GM12878 (cell line): ENCODE measurements around the gene SON. TPM values are rescaled to one million over a fixed set of nuclear protein-coding genes. Genes with fewer than 3 reads are reported as not detected.
A peak's percentile ranks its signal among the peaks of the same experiment; 100 is the strongest.

Experiments
- BCL11A ChIP-seq: IDR thresholded peaks from 2 replicates; pipeline ENCODE4 v1.6.1; 2011; ENCODE audit warnings: low read depth, low read length
- CEBPZ ChIP-seq: fragments of 150-350 bp; IDR thresholded peaks from 2 replicates; pipeline ENCODE4 v1.6.1; 2016; ENCODE audit warnings: low read depth, low read length
- CHD1 ChIP-seq: IDR thresholded peaks from 2 replicates; pipeline ENCODE4 v1.6.1; 2012; ENCODE audit warnings: low read depth, low read length, improper control_type of control experiment
- JUND ChIP-seq: IDR thresholded peaks from 2 replicates; pipeline ENCODE4 v1.6.1; 2012; ENCODE audit warnings: low read depth, mild to moderate bottlenecking, low read length, improper control_type of control experiment, moderate library complexity
- LARP7 ChIP-seq: fragments of 450-650 bp; IDR thresholded peaks from 2 replicates; pipeline ENCODE4 v1.6.1; 2017; ENCODE audit warnings: mild to moderate bottlenecking
- POLR2A ChIP-seq: IDR thresholded peaks from 2 replicates; pipeline ENCODE4 v1.6.1; 2011; ENCODE audit warnings: low read depth, mild to moderate bottlenecking, low read length
- RAD21 ChIP-seq: IDR thresholded peaks from 2 replicates; pipeline ENCODE4 v1.6.1; 2011; ENCODE audit warnings: mild to moderate bottlenecking, low read depth, low read length, moderate library complexity; ENCODE audit not compliant: insufficient read depth
- SMAD1 ChIP-seq: fragments of 450-650 bp; IDR thresholded peaks from 2 replicates; pipeline ENCODE4 v1.6.1; 2018; ENCODE audit warnings: mild to moderate bottlenecking, low read depth; ENCODE audit not compliant: partially characterized antibody
- SMARCA5 ChIP-seq: fragments of 450-650 bp; IDR thresholded peaks from 2 replicates; pipeline ENCODE4 v1.6.1; 2017; ENCODE audit warnings: mild to moderate bottlenecking
- SP1 ChIP-seq: IDR thresholded peaks from one replicate; pipeline ENCODE4 v1.6.1; 2011; ENCODE audit warnings: low read depth, low read length
- STAT3 ChIP-seq: IDR thresholded peaks from 2 replicates; pipeline ENCODE4 v1.6.1; 2011; ENCODE audit warnings: low read depth, low read length, improper control_type of control experiment
- TCF7 ChIP-seq: IDR thresholded peaks from 2 replicates; pipeline ENCODE4 v1.6.1; 2014; ENCODE audit warnings: antibody characterized with exemption, borderline replicate concordance
- USF1 ChIP-seq: IDR thresholded peaks from 2 replicates; pipeline ENCODE4 v1.6.1; 2011; ENCODE audit warnings: borderline replicate concordance, low read depth, mild to moderate bottlenecking, moderate library complexity, mixed read lengths, low read length; ENCODE audit not compliant: insufficient read depth; ENCODE audit errors: extremely low read length
- ZNF384 ChIP-seq: IDR thresholded peaks from 2 replicates; pipeline ENCODE4 v1.6.1; 2012; ENCODE audit warnings: low read depth, mild to moderate bottlenecking, low read length, improper control_type of control experiment, borderline replicate concordance
- polyA plus RNA-seq, 11 experiments: library from polyadenylated mRNA; depleted of rRNA in 4 of 11; unstranded in 6 of 11; stranded (reverse) in 5 of 11; fragments of >200 nt; fragmentation: Nextera tagmentation in 4 of 11; fragmentation: Illumina TruSeq in 1 of 11; extraction: Ambion mirVana in 4 of 11; extraction: Trizol in 1 of 11; gene quantifications; 1 replicate in 1 of 11; 2 replicates in 10 of 11; pipeline versions ENCODE4 v1.2.1 to v1.2.3, GENCODE V29; 2011 to 2016; ENCODE audit warnings: inconsistent platforms in 2 of 11, missing spikeins in 2 of 11, low read depth in 1 of 11
- total RNA-seq, 4 experiments: library from RNA; depleted of rRNA in 3 of 4; stranded (reverse); fragments of >200 nt in 3 of 4; fragmentation: Illumina TruSeq in 1 of 4; extraction: Trizol in 1 of 4; gene quantifications; 2 replicates each; pipeline versions ENCODE4 v1.2.1 to v1.2.3, GENCODE V29; 2013 to 2021
- TF ChIP-seq, protein P1 (sequence below): fragments of 450-650 bp; IDR thresholded peaks from 2 replicates; pipeline ENCODE4 v1.6.1; 2017; ENCODE audit warnings: low read depth, mild to moderate bottlenecking, moderate library complexity
- TF ChIP-seq, protein P2 (sequence below): IDR thresholded peaks from 2 replicates; pipeline ENCODE4 v1.6.1; 2012; ENCODE audit warnings: low read depth, low read length, improper control_type of control experiment
- TF ChIP-seq, protein P3 (sequence below): fragments of 450-650 bp; IDR thresholded peaks from 2 replicates; pipeline ENCODE4 v1.6.1; 2017; ENCODE audit warnings: borderline replicate concordance
- TF ChIP-seq, protein P4 (sequence below): fragments of 450-650 bp; formaldehyde crosslinking; IDR thresholded peaks from 2 replicates; pipeline ENCODE4 v1.4.0; 2022; ENCODE audit warnings: mild to moderate bottlenecking, moderate library complexity

SON gene
- total and polyA plus RNA-seq, 10 of the 15 experiments (the other 5 are each of a cell fraction or from before 2014, with no cell fraction given): 95.7 to 788 (median 251) TPM

GRCh38 chr21:33542640-33543504, at the start of gene SON (continued):
- peak; percentile 57 for TF ChIP-seq SMAD1
- TF ChIP-seq, protein P1, sequence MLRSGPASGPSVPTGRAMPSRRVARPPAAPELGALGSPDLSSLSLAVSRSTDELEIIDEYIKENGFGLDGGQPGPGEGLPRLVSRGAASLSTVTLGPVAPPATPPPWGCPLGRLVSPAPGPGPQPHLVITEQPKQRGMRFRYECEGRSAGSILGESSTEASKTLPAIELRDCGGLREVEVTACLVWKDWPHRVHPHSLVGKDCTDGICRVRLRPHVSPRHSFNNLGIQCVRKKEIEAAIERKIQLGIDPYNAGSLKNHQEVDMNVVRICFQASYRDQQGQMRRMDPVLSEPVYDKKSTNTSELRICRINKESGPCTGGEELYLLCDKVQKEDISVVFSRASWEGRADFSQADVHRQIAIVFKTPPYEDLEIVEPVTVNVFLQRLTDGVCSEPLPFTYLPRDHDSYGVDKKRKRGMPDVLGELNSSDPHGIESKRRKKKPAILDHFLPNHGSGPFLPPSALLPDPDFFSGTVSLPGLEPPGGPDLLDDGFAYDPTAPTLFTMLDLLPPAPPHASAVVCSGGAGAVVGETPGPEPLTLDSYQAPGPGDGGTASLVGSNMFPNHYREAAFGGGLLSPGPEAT: peak; percentile 89
- peak; percentile 89 for TF ChIP-seq POLR2A
- TF ChIP-seq, protein P2, sequence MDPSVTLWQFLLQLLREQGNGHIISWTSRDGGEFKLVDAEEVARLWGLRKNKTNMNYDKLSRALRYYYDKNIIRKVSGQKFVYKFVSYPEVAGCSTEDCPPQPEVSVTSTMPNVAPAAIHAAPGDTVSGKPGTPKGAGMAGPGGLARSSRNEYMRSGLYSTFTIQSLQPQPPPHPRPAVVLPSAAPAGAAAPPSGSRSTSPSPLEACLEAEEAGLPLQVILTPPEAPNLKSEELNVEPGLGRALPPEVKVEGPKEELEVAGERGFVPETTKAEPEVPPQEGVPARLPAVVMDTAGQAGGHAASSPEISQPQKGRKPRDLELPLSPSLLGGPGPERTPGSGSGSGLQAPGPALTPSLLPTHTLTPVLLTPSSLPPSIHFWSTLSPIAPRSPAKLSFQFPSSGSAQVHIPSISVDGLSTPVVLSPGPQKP: no peak
- no peak; the same call in 1 of the 2 replicates for TF ChIP-seq LARP7
- no peak for TF ChIP-seq SMARCA5
- no peak for TF ChIP-seq JUND
- no peak for TF ChIP-seq CHD1
- no peak for TF ChIP-seq RAD21
- TF ChIP-seq, protein P3, sequence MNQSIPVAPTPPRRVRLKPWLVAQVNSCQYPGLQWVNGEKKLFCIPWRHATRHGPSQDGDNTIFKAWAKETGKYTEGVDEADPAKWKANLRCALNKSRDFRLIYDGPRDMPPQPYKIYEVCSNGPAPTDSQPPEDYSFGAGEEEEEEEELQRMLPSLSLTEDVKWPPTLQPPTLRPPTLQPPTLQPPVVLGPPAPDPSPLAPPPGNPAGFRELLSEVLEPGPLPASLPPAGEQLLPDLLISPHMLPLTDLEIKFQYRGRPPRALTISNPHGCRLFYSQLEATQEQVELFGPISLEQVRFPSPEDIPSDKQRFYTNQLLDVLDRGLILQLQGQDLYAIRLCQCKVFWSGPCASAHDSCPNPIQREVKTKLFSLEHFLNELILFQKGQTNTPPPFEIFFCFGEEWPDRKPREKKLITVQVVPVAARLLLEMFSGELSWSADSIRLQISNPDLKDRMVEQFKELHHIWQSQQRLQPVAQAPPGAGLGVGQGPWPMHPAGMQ: no peak
- TF ChIP-seq SP1: peak; percentile 87
- no peak for TF ChIP-seq BCL11A
- TF ChIP-seq USF1: no peak
- TF ChIP-seq, protein P4, sequence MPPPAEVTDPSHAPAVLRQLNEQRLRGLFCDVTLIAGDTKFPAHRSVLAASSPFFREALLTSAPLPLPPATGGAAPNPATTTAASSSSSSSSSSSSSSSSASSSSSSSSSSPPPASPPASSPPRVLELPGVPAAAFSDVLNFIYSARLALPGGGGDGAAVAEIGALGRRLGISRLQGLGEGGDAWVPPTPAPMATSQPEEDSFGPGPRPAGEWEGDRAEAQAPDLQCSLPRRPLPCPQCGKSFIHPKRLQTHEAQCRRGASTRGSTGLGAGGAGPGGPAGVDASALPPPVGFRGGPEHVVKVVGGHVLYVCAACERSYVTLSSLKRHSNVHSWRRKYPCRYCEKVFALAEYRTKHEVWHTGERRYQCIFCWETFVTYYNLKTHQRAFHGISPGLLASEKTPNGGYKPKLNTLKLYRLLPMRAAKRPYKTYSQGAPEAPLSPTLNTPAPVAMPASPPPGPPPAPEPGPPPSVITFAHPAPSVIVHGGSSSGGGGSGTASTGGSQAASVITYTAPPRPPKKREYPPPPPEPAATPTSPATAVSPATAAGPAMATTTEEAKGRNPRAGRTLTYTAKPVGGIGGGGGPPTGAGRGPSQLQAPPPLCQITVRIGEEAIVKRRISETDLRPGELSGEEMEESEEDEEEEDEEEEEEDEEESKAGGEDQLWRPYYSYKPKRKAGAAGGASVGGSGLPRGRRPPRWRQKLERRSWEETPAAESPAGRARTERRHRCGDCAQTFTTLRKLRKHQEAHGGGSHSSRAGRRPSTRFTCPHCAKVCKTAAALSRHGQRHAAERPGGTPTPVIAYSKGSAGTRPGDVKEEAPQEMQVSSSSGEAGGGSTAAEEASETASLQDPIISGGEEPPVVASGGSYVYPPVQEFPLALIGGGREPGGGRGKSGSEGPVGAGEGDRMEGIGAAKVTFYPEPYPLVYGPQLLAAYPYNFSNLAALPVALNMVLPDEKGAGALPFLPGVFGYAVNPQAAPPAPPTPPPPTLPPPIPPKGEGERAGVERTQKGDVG (CRISPR knock-in tag): no peak
- TF ChIP-seq TCF7: no peak
- peak; percentile 17; the same call in 1 of the 2 replicates for TF ChIP-seq STAT3
- TF ChIP-seq CEBPZ: no peak
- TF ChIP-seq ZNF384: no peak
